NCI-H748 treated with DMSO at 0.1 percent for 48 hours (cell line): ENCODE results near the gene THEMIS2.
"Not testable (repeated sequence)": the region's sequence is repeated elsewhere in the genome, so short reads cannot be mapped to it uniquely, and the experiment has no call there.

Source experiments
- DNase-seq: peaks from one replicate; lab custom pipeline; 2025; lab: John Stamatoyannopoulos, UW

THEMIS2 gene

DNA sequence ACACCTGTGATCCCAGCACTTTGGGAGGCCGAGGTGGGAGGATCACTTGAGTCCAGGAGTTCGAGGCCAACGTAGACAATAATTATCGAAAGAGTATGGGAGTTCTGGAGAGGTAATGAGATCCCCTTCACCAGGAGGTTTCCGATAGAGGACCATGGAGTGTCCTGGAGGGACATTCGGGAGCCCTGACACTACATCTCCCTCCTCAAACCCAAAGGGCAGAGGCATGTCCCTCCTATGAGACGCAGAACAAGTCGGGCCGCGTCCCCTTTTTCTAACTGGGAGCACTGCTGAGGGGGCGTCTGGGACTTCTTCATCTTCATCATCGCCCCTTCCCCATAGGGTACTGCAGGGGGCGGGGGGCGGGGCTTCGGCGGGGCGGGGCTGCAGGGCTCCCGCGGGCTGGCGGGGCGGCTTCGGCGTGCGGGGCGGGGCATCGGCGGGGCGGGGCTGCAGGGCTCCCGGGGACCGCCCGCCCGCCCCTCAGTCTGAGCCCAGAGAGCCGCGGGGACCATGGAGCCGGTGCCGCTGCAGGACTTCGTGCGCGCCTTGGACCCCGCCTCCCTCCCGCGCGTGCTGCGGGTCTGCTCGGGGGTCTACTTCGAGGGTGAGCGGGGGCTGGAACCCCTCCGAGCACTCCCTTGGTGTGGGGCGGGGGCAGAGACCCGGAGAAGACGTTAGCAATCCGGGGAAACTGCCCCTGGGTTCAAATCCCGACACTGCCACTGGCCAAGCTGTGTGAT is at the start of gene THEMIS2:
Gene THEMIS2 (plus strand): TSS at position 486 of the 743 bp plus-strand sequence. CDS start 28 bp downstream, at position 514.
- peak; percentile 5 for DNase-seq

GRCh38 chr1:27823784-27824183 is 48.6 kb upstream of the THEMIS2 start:
- DNase-seq: no peak

DNA sequence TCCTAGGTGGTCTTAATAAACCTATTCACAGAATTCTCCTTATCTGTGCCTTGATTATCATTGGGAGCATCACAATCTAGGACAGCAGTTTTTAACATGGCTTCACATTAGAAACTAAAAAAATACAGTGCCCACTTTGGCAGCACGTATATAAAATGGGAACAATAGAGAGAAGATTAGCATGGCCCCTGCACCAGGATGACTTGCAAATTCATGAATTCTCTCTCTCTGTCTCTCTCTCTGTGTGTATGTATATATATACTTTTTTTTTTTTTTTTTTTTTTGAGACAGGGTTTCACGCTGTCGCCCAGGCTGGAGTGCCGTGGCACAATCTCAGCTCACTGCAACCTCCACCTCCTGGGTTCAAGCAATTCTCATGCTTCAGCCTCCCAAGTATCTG is 47.9 kb upstream of the THEMIS2 start:
- no peak for DNase-seq

GRCh38 chr1:27829339-27829960 is 42.9 kb upstream of the THEMIS2 start:
- DNase-seq: not testable (repeated sequence)

DNA sequence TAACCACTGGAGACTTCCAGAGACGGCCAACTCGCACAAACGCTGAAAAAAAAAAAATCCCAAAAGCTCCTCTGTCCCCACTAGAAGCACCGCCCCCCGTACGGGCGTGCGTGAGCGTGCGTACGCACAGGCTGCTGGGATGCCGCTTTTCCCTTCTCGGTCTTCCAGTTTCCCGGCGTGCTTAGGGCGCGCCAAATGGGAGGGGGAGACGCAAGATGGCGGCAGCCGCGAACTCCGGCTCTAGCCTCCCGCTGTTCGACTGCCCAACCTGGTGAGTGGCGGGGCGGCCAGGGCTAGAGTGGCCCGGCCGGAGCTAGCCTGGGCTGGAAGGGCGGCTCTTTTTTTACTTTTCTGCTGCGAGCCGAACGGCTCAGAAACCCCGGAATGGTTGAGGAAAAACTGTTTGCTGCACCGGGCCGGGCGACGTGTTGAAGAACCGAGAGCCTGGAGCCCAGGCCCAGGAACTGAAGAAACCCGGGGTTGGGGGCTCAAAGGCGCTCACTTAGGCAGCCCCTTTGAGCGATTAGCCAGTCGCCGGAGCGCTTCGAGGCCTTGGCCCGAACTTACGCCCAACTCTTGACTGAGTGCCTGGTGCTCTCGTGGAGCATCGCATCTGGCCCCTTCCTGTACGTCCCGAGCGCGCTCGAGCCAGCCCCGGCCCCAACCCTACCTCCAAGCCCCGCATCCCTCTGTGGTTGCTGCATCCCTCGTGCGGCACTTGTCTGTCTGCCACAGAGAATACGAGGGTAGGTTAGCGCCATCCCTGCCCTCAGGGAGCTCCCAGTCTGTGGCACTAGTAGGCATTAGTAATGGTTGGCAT is 41.5 kb upstream of the THEMIS2 start, which contains the start of gene PPP1R8:
Gene PPP1R8 (plus strand): TSS at position 162 of the 820 bp plus-strand sequence. CDS start 54 bp downstream, at position 216.
- DNase-seq: peak; percentile 76

GRCh38 chr1:27831568-27832410 is 40.6 kb upstream of the THEMIS2 start:
- no peak for DNase-seq

- DNase-seq: no peak
Measured at GRCh38 chr1:27832762-27833161, 39.6 kb upstream of the THEMIS2 start.

- DNase-seq: no peak
Measured at GRCh38 chr1:27833470-27833869, 38.9 kb upstream of the THEMIS2 start.

DNA sequence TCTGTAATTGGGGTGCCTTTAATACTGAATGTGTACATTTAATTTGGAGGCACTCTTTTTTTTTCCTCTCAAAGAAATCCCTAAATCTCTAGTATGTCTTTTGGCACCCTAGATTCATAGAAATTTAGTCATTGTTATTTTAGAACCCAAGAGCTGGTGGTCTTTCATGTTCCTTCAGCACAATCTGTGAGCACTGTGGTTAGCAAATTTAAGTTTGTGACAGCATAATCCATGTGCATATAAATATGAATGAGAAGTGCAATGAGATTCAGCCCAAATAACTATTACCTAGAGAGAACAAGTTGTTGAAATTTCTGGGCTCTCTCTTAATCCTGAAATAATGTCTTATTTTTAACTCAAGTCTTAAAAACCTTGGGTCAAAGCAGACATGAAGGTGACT is 37.3 kb upstream of the THEMIS2 start:
- DNase-seq: no peak

DNA sequence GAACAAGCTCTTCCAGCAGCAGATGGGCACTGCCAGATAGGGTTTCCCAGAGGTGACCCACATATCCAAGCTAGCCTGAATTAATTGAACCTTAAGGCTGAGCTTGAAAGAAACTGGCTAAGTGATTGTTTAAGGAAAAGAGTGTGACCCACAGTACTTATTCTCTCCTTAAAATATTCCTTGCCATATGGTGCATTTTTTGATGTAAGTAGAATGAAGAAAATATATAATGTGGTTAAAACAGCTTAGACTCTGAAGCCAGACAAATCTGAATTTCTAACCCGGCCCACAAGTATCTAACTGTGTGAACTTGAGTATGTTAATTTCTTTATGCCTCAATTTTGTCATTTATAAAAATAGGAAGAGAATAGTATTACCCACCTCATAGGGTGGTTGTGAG is 36.8 kb upstream of the THEMIS2 start:
- DNase-seq: no peak

DNA sequence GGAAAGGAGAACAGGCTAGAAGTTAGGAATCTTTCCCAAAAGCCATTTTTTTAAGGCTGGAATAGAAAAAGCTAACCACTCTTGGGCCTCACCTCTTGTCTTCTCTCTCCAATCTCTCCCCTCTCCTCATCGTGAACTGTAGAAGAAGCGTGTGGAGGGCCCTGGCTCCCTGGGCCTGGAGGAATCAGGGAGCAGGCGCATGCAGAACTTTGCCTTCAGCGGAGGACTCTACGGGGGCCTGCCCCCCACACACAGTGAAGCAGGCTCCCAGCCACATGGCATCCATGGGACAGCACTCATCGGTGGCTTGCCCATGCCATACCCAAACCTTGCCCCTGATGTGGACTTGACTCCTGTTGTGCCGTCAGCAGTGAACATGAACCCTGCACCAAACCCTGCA is 22.4 kb upstream of the THEMIS2 start:
- DNase-seq: no peak

DNA sequence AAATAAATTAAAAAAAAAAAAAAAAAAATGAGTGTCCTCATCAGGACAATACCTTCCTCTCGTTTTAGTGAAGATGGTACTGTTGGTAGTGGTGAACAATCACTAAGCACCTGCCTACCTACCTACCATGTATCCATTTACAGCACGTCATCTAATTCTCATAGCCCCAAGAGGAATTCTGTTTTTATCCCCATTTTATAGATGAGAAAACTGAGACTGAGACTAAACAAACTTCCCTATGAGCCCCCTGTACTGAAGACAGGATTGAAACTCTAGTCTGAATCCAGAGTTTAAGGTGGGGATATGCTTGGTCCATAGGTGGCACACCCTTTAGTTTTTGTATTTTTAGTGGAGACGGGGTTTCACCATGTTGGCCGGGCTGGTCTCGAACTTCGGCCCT is 17.3 kb upstream of the THEMIS2 start:
- DNase-seq: no peak

DNA sequence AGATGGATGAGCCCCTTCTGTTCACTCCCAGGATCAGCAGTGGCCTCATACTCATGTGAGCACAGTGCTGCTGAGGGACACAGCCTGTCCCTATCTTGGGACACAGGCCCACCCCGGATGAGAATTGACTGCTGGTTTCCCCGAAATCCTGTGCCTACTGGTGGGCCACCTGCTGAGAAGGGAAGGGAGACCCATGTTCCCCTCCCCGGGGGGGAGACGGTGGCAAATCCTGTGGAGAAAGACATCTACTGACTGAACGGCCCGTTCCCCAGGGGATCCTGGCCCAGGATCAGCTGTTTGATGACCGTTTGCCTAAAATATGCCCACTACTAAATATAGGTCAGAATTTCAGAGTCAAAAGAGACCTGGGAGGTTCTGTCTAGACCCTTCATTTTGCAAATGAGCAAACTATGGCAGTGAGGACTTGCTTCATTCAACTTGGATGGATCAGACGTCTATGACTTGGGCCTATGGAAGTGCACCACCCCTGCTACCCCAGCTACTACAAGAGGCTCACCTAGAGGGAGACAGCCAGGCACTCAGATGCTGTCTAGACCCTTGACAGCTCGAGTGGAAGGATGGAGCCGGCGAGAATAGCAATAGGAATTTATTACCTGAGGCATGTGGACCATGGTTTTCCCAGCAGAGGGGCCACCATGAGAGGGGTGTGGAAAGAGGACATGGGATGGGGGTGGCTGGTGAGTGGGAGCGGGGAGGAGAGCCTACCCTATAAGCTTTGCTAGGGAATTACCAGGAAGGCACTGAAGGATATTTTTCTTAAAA is 15.6 kb upstream of the THEMIS2 start:
- no peak for DNase-seq

GRCh38 chr1:27857552-27857951 is 14.8 kb upstream of the THEMIS2 start:
- not testable (repeated sequence) for DNase-seq

GRCh38 chr1:27858072-27858948 is 14.0 kb upstream of the THEMIS2 start:
- peak; percentile 10 for DNase-seq

DNA sequence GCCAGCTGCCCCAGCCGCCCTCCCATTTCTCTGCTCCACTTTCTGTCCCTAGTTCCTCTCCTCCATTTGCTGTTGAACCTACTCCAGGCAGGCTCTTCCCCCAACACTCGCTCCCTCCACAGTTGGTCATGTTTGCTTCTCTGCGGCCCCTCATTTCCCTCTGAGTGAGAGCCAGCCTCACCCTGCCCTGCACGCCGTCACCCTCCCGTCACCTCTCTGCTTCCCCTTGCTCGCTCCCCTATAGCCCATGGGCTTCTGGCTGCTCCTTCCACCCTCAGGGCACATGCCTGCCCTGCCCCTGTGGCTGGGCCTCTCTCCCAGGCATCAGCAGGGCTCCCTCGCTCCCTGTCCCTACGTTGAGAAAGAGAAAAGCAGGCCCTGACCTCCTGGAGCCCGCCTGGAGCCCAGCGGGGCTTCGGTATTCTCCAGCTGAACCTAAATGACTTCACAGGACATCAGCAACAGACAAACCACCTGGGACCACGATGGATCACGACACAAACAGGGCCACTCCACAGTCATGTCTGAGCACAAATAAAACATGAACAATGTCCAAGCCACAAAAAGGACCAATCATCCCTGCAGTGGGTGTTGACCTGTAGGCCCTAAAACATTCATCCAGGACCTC is 13.3 kb upstream of the THEMIS2 start:
- no peak for DNase-seq

DNA sequence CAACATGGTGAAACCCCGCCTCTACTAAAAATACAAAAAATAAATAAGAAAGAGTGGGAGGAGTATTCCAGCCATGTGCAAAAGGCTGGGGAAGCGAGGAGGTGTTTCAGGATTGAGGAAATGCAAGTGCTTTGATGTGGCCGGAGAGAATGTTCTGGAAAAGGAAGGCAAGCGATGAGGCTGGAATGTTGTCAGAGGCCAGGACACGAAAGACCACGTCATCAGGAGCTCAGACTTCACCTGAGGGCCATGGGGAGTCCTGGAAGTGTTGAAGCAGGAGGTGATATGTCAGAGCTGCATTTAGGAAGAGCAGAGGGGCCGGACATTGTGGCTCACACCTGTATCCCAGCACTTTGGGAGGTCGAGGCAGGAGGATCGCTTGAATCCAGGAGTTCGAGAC is 10.9 kb upstream of the THEMIS2 start:
- no peak for DNase-seq

DNA sequence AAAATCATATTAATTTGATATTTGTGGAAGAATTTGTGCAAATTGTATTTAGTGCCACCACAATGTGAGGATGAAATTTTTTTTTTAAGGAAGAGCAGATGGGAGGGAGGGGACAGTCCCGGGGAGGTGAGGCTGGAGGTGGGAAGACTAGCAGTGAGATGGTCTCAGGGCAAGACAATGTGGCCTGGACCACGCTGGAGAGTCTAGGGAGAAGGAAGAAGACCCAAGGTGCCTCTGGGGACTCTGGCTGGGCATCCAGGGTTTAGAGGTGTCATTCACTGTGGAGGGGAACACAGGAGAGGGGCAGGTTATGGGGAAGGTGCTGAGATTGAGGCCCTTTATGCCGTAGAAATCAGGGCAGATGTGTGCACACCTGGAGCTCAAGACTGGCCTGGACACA is 10.3 kb upstream of the THEMIS2 start:
- no peak for DNase-seq
